ENCODE results near the gene HNRNPDL. TPM values are rescaled to one million over a fixed set of nuclear protein-coding genes. Genes with fewer than 3 reads are reported as not detected.
A peak's percentile ranks its signal among the peaks of the same experiment; 100 is the strongest.

The HNRNPDL gene
- total RNA-seq, 1 donor from 2014 or later, result 279 TPM

GRCh38 chr4:82433791-82434190 lies 3.5 kb upstream of the HNRNPDL start:
- Mint-ChIP-seq H3K9me3 (ENCODE audit: unreplicated experiment) (no peaks in the 10 kb centered on the region), H3K27me3 (ENCODE audit: unreplicated experiment) (no peaks in the 10 kb centered on the region), H3K27ac (ENCODE audit: unreplicated experiment) (no peak overlapping the region), H3K4me3 (ENCODE audit: unreplicated experiment) (no peak overlapping the region), H3K36me3 (ENCODE audit: unreplicated experiment) (peaks cover 5% of the 10 kb centered on the region), H3K4me1 (ENCODE audit: unreplicated experiment) (peaks cover 32% of the 10 kb centered on the region)
- no peak for DNase-seq (ENCODE audit: extremely low spot score, unreplicated experiment)
- no peak for TF ChIP-seq CTCF (IDR thresholded peaks at IDR 0.05)

- Mint-ChIP-seq H3K27me3 (ENCODE audit: unreplicated experiment) (no peaks in the 10 kb centered on the region), H3K36me3 (ENCODE audit: unreplicated experiment) (peaks cover 14% of the 10 kb centered on the region), H3K4me3 (ENCODE audit: unreplicated experiment) (no peak overlapping the region)
Measured at GRCh38 chr4:82432596-82432995, 2.3 kb upstream of the HNRNPDL start.

GRCh38 chr4:82431831-82432230 lies 1.6 kb upstream of the HNRNPDL start:
- Mint-ChIP-seq H3K36me3 (ENCODE audit: unreplicated experiment) (peaks cover 22% of the 10 kb centered on the region), H3K4me3 (ENCODE audit: unreplicated experiment) (peak overlapping the region; percentile 94), H3K4me1 (ENCODE audit: unreplicated experiment) (peaks cover 37% of the 10 kb centered on the region), H3K9me3 (ENCODE audit: unreplicated experiment) (no peaks in the 10 kb centered on the region), H3K27me3 (ENCODE audit: unreplicated experiment) (no peaks in the 10 kb centered on the region), H3K27ac (ENCODE audit: unreplicated experiment) (peak overlapping the region; percentile 97)
- DNase-seq (ENCODE audit: extremely low spot score, unreplicated experiment), result no peak
- TF ChIP-seq CTCF (IDR thresholded peaks at IDR 0.05), result no peak

More at GRCh38 chr4:82432596-82432995, 2.3 kb upstream of the HNRNPDL start:
- no peak for TF ChIP-seq CTCF (IDR thresholded peaks at IDR 0.05)
- no peaks in the 10 kb centered on the region for H3K9me3 Mint-ChIP-seq (ENCODE audit: unreplicated experiment)
- H3K27ac Mint-ChIP-seq (ENCODE audit: unreplicated experiment), result peak overlapping the region; percentile 54
- H3K4me1 Mint-ChIP-seq (ENCODE audit: unreplicated experiment), result peaks cover 36% of the 10 kb centered on the region
- no peak for DNase-seq (ENCODE audit: extremely low spot score, unreplicated experiment)

- Mint-ChIP-seq H3K4me3 (ENCODE audit: unreplicated experiment) (peak overlapping the region; percentile 94), H3K4me1 (ENCODE audit: unreplicated experiment) (peaks cover 44% of the 10 kb centered on the region), H3K9me3 (ENCODE audit: unreplicated experiment) (no peaks in the 10 kb centered on the region), H3K36me3 (ENCODE audit: unreplicated experiment) (peaks cover 29% of the 10 kb centered on the region), H3K27ac (ENCODE audit: unreplicated experiment) (peak overlapping the region; percentile 97), H3K27me3 (ENCODE audit: unreplicated experiment) (no peaks in the 10 kb centered on the region)
- no peak for TF ChIP-seq CTCF (IDR thresholded peaks at IDR 0.05)
- no peak for DNase-seq (ENCODE audit: extremely low spot score, unreplicated experiment)
Measured at GRCh38 chr4:82430964-82431745, 893 bp upstream of the HNRNPDL start.

- Mint-ChIP-seq H3K36me3 (ENCODE audit: unreplicated experiment) (peaks cover 43% of the 10 kb centered on the region), H3K27me3 (ENCODE audit: unreplicated experiment) (no peaks in the 10 kb centered on the region), H3K4me3 (ENCODE audit: unreplicated experiment) (peak overlapping the region; percentile 99), H3K4me1 (ENCODE audit: unreplicated experiment) (peaks cover 55% of the 10 kb centered on the region), H3K9me3 (ENCODE audit: unreplicated experiment) (no peaks in the 10 kb centered on the region), H3K27ac (ENCODE audit: unreplicated experiment) (peak overlapping the region; percentile 98)
- no peak for TF ChIP-seq CTCF (IDR thresholded peaks at IDR 0.05)
- DNase-seq (ENCODE audit: extremely low spot score, unreplicated experiment), result no peak
Measured at GRCh38 chr4:82429728-82430192, 502 bp downstream of the HNRNPDL start.
